ENCODE results near the gene PGGHG.

The PGGHG gene

DNA sequence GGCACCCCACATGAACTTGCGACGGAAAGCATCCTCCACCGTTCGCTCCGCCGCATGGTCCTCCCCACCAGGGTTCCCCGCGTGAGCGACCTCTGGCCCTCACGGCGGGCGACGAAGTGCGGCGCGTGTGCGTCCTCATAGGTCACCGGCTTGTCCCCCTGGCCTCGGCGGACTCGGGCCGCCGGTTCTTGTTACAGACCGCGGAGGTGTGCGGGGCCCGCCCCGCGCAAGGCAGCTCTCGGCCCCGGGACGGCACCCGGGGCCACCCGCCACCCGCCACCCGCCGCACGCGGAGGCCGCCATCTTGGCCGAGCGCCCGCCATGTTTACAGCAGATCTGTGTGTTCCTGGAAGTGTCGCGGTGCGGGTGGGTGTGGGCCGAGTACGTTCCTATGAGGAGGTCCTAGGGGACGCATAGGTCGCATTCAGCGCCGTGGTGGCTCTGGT is 15.2 kb downstream of the PGGHG start:
- no peak overlapping the region for H3K27ac ChIP-seq (ENCODE audit: low read depth, low read length)
- no peak overlapping the region for H2BK120ac ChIP-seq (ENCODE audit: insufficient read depth, low read length, poor library complexity)
- no peak overlapping the region for H4K8ac ChIP-seq (ENCODE audit: low read depth, low read length)
- H3K14ac ChIP-seq (ENCODE audit: low read length), result no peak overlapping the region
- no peak overlapping the region for H2AK5ac ChIP-seq (ENCODE audit: low read length)
- peaks cover 12 to 17% of the 10 kb centered on the region in 2 experiments for H3K4me1 ChIP-seq (ENCODE audit: control insufficient read depth in 1 of 2, insufficient read depth in 2 of 2, low read length in 2 of 2)
- H3K79me2 ChIP-seq (ENCODE audit: control insufficient read depth, insufficient read depth, low read length, poor library complexity), result no peaks in the 10 kb centered on the region
- H3K27me3 ChIP-seq (ENCODE audit: insufficient read depth, low read length), result no peaks in the 10 kb centered on the region
- no peaks in the 10 kb centered on the region for H3K9me3 ChIP-seq (ENCODE audit: insufficient read depth, low read depth, low read length)
- peaks cover 7% of the 10 kb centered on the region for H3K79me1 ChIP-seq (ENCODE audit: low read length)
- WGBS (ENCODE audit: extremely low coverage, insufficient coverage, insufficient read length), result no CpG with 5 or more reads among the region's 52 CpGs
- H3K4me3 ChIP-seq (ENCODE audit: low read depth, low read length), result no peak overlapping the region
- H3K23ac ChIP-seq (ENCODE audit: low read length), result no peak overlapping the region
- no peak overlapping the region for H3K4ac ChIP-seq (ENCODE audit: low read depth, low read length)
- no peaks in the 10 kb centered on the region for H3K36me3 ChIP-seq (ENCODE audit: control insufficient read depth in 1 of 2, insufficient read depth in 2 of 2, low read length in 2 of 2)
- peak overlapping the region; percentile 1 for H4K91ac ChIP-seq (ENCODE audit: low read depth, low read length)
- H2BK12ac ChIP-seq (ENCODE audit: low read length), result peak overlapping the region; percentile 12
- no peak overlapping the region for H2BK5ac ChIP-seq (ENCODE audit: low read depth, low read length, poor library complexity)
- no peak overlapping the region for H3K4me2 ChIP-seq (ENCODE audit: low read length)
- no peak overlapping the region for H3K18ac ChIP-seq (ENCODE audit: low read length)
- H3K9ac ChIP-seq (ENCODE audit: low read length), result no peak overlapping the region
- no peak overlapping the region for H4K12ac ChIP-seq (ENCODE audit: low read depth, low read length)
- DNase-seq, result no peak
- no peak overlapping the region for H2AFZ ChIP-seq (ENCODE audit: insufficient read depth, low read length, poor library complexity)

DNA sequence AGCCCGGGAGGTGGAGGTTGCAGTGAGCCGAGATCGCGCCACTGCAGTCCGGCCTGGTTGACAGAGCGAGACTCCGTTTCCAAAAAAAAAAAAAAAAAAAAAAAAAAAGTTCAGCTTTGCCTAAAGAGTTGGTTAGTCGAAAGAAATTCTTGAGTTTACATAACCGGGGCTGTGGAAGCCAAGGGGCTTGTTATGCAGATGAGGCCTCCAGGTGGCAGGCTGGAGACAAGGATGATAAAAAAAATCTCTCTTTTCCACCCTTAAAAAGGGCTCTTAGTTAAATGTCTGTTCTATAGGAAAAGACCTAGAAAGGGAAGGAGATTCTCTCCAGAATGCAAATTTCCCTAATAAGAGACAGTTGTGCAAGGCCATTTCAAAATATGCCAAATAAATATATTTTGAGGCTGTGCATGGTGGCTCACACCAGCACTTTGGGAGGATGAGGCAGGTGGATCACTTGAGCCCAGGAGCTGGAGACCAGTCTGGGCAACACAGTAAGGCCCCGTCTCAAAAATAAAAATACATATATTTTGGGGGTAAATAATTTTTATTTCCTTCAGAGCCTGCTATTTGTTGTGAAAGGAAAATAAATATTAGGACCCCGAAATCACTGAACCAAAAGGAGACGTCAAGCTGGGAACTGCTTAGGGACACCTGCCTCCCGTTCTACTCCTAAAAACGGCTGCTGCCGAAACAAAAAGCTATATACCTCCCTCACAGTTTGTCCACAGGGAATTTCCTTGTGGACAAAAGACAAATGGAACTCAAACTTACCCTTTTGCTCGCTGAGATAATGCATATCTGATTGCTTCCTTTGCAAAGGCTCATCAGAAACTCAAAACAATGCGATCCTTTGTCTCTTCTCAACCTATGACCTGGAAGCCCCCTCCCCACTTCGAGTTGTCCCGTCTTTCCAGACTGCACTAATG is 16.3 kb downstream of the PGGHG start:
- no peak overlapping the region for H3K23ac ChIP-seq (ENCODE audit: low read length)
- no peak overlapping the region for H2AK5ac ChIP-seq (ENCODE audit: low read length)
- no peak overlapping the region for H3K27ac ChIP-seq (ENCODE audit: low read depth, low read length)
- no peak overlapping the region for H3K4me2 ChIP-seq (ENCODE audit: low read length)
- no peak overlapping the region for H3K4ac ChIP-seq (ENCODE audit: low read depth, low read length)
- no peak overlapping the region for H2BK12ac ChIP-seq (ENCODE audit: low read length)
- no peak overlapping the region for H2BK5ac ChIP-seq (ENCODE audit: low read depth, low read length, poor library complexity)
- peaks cover 12 to 21% of the 10 kb centered on the region in 2 experiments for H3K4me1 ChIP-seq (ENCODE audit: control insufficient read depth in 1 of 2, insufficient read depth in 2 of 2, low read length in 2 of 2)
- no peaks in the 10 kb centered on the region for H3K79me2 ChIP-seq (ENCODE audit: control insufficient read depth, insufficient read depth, low read length, poor library complexity)
- no peak overlapping the region for H3K14ac ChIP-seq (ENCODE audit: low read length)
- no peak overlapping the region for H4K91ac ChIP-seq (ENCODE audit: low read depth, low read length)
- no peak overlapping the region for H4K8ac ChIP-seq (ENCODE audit: low read depth, low read length)
- H3K27me3 ChIP-seq (ENCODE audit: insufficient read depth, low read length), result no peaks in the 10 kb centered on the region
- H3K9me3 ChIP-seq (ENCODE audit: insufficient read depth, low read depth, low read length), result no peaks in the 10 kb centered on the region
- H4K12ac ChIP-seq (ENCODE audit: low read depth, low read length), result no peak overlapping the region
- peak; percentile 59 to 75 for DNase-seq
- H3K9ac ChIP-seq (ENCODE audit: low read length), result no peak overlapping the region
- no CpG with 5 or more reads among the region's 19 CpGs for WGBS (ENCODE audit: extremely low coverage, insufficient coverage, insufficient read length)
- H2AFZ ChIP-seq (ENCODE audit: insufficient read depth, low read length, poor library complexity), result no peak overlapping the region
- no peak overlapping the region for H2BK120ac ChIP-seq (ENCODE audit: insufficient read depth, low read length, poor library complexity)
- peaks cover 7% of the 10 kb centered on the region for H3K79me1 ChIP-seq (ENCODE audit: low read length)
- no peak overlapping the region for H3K4me3 ChIP-seq (ENCODE audit: low read depth, low read length)
- H3K18ac ChIP-seq (ENCODE audit: low read length), result no peak overlapping the region
- no peaks in the 10 kb centered on the region for H3K36me3 ChIP-seq (ENCODE audit: control insufficient read depth in 1 of 2, insufficient read depth in 2 of 2, low read length in 2 of 2)

DNA sequence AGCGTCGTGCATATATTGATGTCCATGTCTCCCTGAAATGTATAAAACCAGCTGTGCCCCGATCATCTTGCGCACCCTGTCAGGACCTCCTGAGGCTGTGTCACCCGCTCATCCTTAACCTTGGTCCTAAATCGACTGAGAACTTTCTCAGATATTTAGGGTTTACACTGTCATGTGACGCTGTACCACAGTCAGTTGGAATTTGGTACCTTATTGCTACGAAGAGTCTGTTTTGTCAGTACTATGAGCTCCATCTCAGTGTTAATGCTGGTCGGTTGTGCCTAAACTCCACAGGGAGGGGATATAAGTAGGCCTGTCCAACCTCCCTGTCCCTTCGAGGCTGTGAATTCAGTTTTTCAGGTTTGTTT is 16.9 kb downstream of the PGGHG start:
- Histone ChIP-seq H4K8ac (ENCODE audit: low read depth, low read length) (no peak overlapping the region), H3K14ac (ENCODE audit: low read length) (no peak overlapping the region)
- no CpG with 5 or more reads among the region's 10 CpGs for WGBS (ENCODE audit: extremely low coverage, insufficient coverage, insufficient read length)

DNA sequence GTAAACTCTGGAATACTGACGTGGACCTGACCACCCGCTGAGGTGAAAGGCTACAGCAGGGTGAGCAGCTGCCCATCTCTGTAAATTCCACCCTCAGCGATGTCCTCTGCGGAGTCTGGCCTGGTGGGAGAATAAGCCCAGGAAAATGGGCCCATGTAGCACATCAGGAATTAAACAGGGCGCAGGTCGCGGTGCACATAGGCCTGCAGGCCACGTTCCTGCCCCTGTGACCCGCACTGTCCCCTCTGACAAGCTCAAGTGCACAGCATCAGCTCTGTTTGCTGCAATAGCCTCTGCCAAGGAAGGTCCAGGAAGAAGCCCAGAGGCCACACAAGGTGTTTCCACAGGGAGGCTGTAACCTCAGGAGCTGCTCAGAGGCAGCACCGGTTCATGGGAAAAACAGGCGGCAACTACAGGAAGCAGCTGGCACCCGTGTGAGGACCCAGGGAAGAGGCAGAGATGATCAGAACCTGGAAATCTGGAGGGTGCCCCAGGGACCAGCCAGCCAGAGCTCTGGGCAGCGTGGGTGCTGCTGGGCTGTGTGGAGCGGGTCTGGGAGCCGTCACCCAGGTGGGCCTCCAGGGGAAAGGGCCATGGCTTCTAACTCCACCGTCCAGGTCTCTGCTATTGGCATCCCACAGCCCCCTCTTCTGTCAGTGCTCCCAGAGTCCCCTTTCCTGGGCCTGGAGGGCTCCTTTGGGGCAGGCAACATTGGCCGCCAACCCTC is 17.9 kb downstream of the PGGHG start:
- H3K4ac ChIP-seq (ENCODE audit: low read depth, low read length), result peak overlapping the region; percentile 33
- H3K27ac ChIP-seq (ENCODE audit: low read depth, low read length), result no peak overlapping the region
- DNase-seq, result no peak
- H2BK12ac ChIP-seq (ENCODE audit: low read length), result peak overlapping the region; percentile 89
- H3K36me3 ChIP-seq (ENCODE audit: control insufficient read depth in 1 of 2, insufficient read depth in 2 of 2, low read length in 2 of 2), result no peaks in the 10 kb centered on the region
- no peaks in the 10 kb centered on the region for H3K79me2 ChIP-seq (ENCODE audit: control insufficient read depth, insufficient read depth, low read length, poor library complexity)
- peaks cover 12 to 19% of the 10 kb centered on the region in 2 experiments for H3K4me1 ChIP-seq (ENCODE audit: control insufficient read depth in 1 of 2, insufficient read depth in 2 of 2, low read length in 2 of 2)
- H3K4me2 ChIP-seq (ENCODE audit: low read length), result no peak overlapping the region
- H2AK5ac ChIP-seq (ENCODE audit: low read length), result peak overlapping the region; percentile 38
- H3K9me3 ChIP-seq (ENCODE audit: insufficient read depth, low read depth, low read length), result no peaks in the 10 kb centered on the region
- no peak overlapping the region for H3K4me3 ChIP-seq (ENCODE audit: low read depth, low read length)
- peak overlapping the region; percentile 29 for H2BK120ac ChIP-seq (ENCODE audit: insufficient read depth, low read length, poor library complexity)
- no peaks in the 10 kb centered on the region for H3K27me3 ChIP-seq (ENCODE audit: insufficient read depth, low read length)
- H4K8ac ChIP-seq (ENCODE audit: low read depth, low read length), result peak overlapping the region; percentile 17
- H3K9ac ChIP-seq (ENCODE audit: low read length), result no peak overlapping the region
- H4K12ac ChIP-seq (ENCODE audit: low read depth, low read length), result no peak overlapping the region
- H3K79me1 ChIP-seq (ENCODE audit: low read length), result peaks cover 7% of the 10 kb centered on the region
- H2AFZ ChIP-seq (ENCODE audit: insufficient read depth, low read length, poor library complexity), result peak overlapping the region; percentile 17
- H3K14ac ChIP-seq (ENCODE audit: low read length), result peak overlapping the region; percentile 59
- H2BK5ac ChIP-seq (ENCODE audit: low read depth, low read length, poor library complexity), result no peak overlapping the region
- H3K23ac ChIP-seq (ENCODE audit: low read length), result no peak overlapping the region
- no CpG with 5 or more reads among the region's 17 CpGs for WGBS (ENCODE audit: extremely low coverage, insufficient coverage, insufficient read length)
- H3K18ac ChIP-seq (ENCODE audit: low read length), result peak overlapping the region; percentile 29
- peak overlapping the region; percentile 55 for H4K91ac ChIP-seq (ENCODE audit: low read depth, low read length)

More for the DNA sequence above, 16.9 kb downstream of the PGGHG start:
- Histone ChIP-seq H2BK5ac (ENCODE audit: low read depth, low read length, poor library complexity) (no peak overlapping the region), H3K79me1 (ENCODE audit: low read length) (peaks cover 7% of the 10 kb centered on the region), H3K4me2 (ENCODE audit: low read length) (no peak overlapping the region), H2BK12ac (ENCODE audit: low read length) (no peak overlapping the region), H3K36me3 (ENCODE audit: control insufficient read depth in 1 of 2, insufficient read depth in 2 of 2, low read length in 2 of 2) (no peaks in the 10 kb centered on the region), H4K12ac (ENCODE audit: low read depth, low read length) (no peak overlapping the region), H3K18ac (ENCODE audit: low read length) (no peak overlapping the region), H3K79me2 (ENCODE audit: control insufficient read depth, insufficient read depth, low read length, poor library complexity) (no peaks in the 10 kb centered on the region), H2AK5ac (ENCODE audit: low read length) (peak overlapping the region; percentile 69), H3K27ac (ENCODE audit: low read depth, low read length) (no peak overlapping the region), H2AFZ (ENCODE audit: insufficient read depth, low read length, poor library complexity) (no peak overlapping the region), H3K4me1 (ENCODE audit: control insufficient read depth in 1 of 2, insufficient read depth in 2 of 2, low read length in 2 of 2) (peaks cover 12 to 19% of the 10 kb centered on the region in 2 experiments), H3K4me3 (ENCODE audit: low read depth, low read length) (no peak overlapping the region), H4K91ac (ENCODE audit: low read depth, low read length) (no peak overlapping the region), H3K9me3 (ENCODE audit: insufficient read depth, low read depth, low read length) (no peaks in the 10 kb centered on the region), H3K27me3 (ENCODE audit: insufficient read depth, low read length) (no peaks in the 10 kb centered on the region), H2BK120ac (ENCODE audit: insufficient read depth, low read length, poor library complexity) (no peak overlapping the region), H3K4ac (ENCODE audit: low read depth, low read length) (no peak overlapping the region), H3K23ac (ENCODE audit: low read length) (no peak overlapping the region), H3K9ac (ENCODE audit: low read length) (no peak overlapping the region)
- DNase-seq, result no peak
